Colon (tissue), 2 donors: Measurements from ENCODE around the gene SNRPD3.
"Not testable (repeated sequence)": the region's sequence is repeated elsewhere in the genome, so short reads cannot be mapped to it uniquely, and the experiment has no call there.

ENCODE experiments used
- FAIRE-seq: peaks from 2 replicates; lab custom pipeline; 2012; peaks lifted over from hg19 to GRCh38; lab: Jason Lieb, UNC
- donor health status: control.
- donor health status: control.

SNRPD3 gene

GRCh38 chr22:24555165-24556039 is at the start of gene SNRPD3:
SNRPD3 (plus strand) TSS chr22:24555999; CDS start chr22:24557675, 1,676 bp downstream.
- FAIRE-seq: no peak

- FAIRE-seq: no peak
These were observed 48.9 kb upstream of the SNRPD3 start for GRCh38 chr22:24506802-24507438.

- FAIRE-seq: no peak
These were observed 48.1 kb upstream of the SNRPD3 start for GRCh38 chr22:24507716-24508115.

GRCh38 chr22:24510637-24511625 is 44.9 kb upstream of the SNRPD3 start:
- no peak for FAIRE-seq

- FAIRE-seq: no peak
These were observed 43.8 kb upstream of the SNRPD3 start for GRCh38 chr22:24512043-24512442.

- no peak for FAIRE-seq
These were observed 42.2 kb upstream of the SNRPD3 start for GRCh38 chr22:24513378-24514240.

- no peak for FAIRE-seq
These were observed 41.4 kb upstream of the SNRPD3 start for GRCh38 chr22:24514241-24515026.

GRCh38 chr22:24515027-24515338 is 40.8 kb upstream of the SNRPD3 start:
- no peak for FAIRE-seq

GRCh38 chr22:24516301-24516737 is 39.5 kb upstream of the SNRPD3 start:
- no peak for FAIRE-seq

GRCh38 chr22:24517446-24517845 is 38.4 kb upstream of the SNRPD3 start:
- FAIRE-seq: no peak

GRCh38 chr22:24518228-24518627 is 37.6 kb upstream of the SNRPD3 start:
- FAIRE-seq: no peak

- FAIRE-seq: no peak
These were observed 36.9 kb upstream of the SNRPD3 start for GRCh38 chr22:24518771-24519485.

- FAIRE-seq: no peak
These were observed 36.3 kb upstream of the SNRPD3 start for GRCh38 chr22:24519496-24519895.

- FAIRE-seq: no peak
These were observed 34.0 kb upstream of the SNRPD3 start for GRCh38 chr22:24521791-24522245.

- FAIRE-seq: no peak
These were observed 31.9 kb upstream of the SNRPD3 start for GRCh38 chr22:24523873-24524272.

GRCh38 chr22:24525416-24526037 is 30.3 kb upstream of the SNRPD3 start:
- no peak for FAIRE-seq

- no peak for FAIRE-seq
These were observed 29.6 kb upstream of the SNRPD3 start for GRCh38 chr22:24526191-24526590.

GRCh38 chr22:24529898-24530297 is 25.9 kb upstream of the SNRPD3 start:
- FAIRE-seq: no peak

- FAIRE-seq: not testable (repeated sequence)
These were observed 24.8 kb upstream of the SNRPD3 start for GRCh38 chr22:24530968-24531367.
